HG02571 (cell line): Measurements from ENCODE around the gene GDI2.

Experiments used
- ATAC-seq: cut with Tn5 transposase; IDR thresholded peaks from one replicate; pipeline ENCODE4 v1.9.1; 2021; ENCODE audit warnings: mild to moderate bottlenecking, moderate library complexity; ENCODE audit not compliant: unreplicated experiment

Gene GDI2

DNA sequence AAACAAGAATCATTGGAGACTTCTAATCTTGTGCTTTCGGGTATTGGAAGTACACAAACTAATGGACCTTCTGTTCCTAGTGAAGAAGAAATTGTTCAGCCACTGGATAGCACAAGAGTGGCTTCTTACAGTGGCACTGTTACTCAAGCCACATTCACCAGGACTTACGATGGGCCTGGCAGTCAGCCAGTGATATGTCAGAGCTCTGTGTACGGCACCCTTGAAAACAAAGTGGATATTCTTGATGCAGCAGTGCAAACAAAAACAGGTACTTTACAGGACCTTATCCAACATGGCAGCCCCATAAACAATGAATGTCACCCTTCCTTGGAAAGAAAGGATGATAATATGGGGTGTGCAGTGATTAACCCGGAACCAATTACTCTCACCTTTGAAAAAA lies 67.0 kb downstream of the GDI2 start:
- ATAC-seq = no peak

DNA sequence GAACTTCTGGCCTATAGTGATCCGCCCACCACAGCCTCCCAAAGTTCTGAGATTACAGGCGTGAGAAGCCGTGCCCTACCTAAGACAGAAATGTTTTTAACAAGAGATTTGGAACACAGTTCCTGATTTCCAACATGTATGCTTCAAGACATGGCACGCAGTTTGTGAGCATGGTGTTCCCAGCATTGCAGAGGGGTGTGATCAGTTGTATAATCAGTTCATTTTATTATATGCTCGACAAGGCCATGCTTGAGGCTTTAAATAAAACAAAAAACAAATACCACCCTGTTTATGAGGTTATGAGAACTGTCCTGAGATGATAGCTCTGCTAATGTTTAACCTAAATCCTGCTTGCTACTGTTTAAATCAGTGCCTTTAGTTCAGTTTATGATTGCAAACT lies 68.4 kb downstream of the GDI2 start:
- ATAC-seq = no peak

DNA sequence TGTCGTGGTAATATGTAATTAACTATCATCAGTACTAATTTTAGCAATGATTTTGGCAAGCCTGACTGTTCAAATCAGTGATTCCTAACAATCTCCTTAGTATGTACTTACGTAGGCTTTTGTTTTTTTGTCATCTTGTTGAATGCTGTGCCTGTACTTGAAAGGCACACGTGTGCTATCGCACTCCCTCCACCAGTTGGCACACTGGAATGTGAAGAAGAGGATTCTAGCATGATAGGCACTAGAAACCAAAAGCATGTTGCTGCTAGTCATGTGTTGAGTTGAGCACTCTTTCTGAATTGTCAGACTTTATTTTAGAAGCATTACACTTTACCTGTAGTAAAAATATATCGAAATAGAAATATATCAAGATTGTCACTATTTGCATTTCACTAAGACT lies 69.5 kb downstream of the GDI2 start:
- ATAC-seq = no peak

DNA sequence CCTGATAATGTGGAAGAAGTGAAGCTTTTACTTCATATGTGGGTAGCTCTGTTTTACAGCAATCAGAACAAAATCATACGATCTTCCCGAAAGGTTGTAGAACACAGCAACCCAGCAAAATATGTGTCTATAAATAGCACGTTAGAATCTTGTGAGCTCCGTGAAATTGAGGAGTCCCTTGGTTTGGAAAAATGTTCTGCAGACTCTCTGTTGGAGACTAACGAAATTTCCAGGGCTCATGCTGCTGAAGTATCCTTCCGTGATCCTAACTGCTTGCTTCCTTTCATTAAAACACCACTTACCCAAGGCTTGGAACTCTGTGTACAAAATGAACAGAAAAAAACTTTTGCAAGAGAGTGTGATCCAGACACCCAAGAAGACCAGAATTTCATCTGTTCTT lies 71.1 kb downstream of the GDI2 start:
- no peak for ATAC-seq

DNA sequence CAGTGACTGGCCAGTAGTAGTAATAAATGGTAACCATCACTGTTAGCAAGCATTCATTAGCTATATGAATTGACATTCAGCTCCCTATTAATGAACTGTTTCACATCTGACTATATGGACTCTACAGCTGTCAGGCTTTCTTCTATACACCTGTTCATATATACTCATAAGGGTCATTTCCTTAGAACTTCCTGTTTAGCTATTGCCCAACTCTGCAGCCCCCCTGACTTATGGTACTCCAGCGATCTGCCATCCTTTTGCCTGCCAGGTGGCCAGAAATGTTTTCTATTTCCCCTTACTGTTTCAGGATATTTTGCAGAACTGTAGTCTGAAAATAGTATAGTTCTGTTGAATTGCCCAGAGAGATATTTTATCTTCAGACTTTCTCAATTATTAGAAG lies 72.0 kb downstream of the GDI2 start:
- ATAC-seq = no peak

DNA sequence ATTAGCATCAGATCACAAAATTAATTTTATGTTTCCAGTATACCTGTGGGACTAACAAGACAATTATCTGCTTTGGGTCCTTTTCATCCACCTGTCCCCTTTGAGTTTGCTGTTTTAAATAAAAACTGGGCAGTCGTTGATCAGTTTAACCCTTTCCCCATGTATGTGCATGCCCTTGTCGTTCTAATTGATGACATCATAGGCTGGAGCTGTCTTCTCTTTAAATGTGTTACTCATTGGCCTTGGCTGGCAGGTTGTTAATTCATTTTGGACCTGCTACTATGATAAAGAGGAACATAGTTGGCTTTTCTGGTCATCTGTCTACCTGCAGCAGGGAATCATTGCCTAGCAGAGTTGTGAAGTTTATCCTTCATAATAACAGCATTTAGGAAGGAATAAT lies 74.8 kb downstream of the GDI2 start:
- ATAC-seq = no peak

DNA sequence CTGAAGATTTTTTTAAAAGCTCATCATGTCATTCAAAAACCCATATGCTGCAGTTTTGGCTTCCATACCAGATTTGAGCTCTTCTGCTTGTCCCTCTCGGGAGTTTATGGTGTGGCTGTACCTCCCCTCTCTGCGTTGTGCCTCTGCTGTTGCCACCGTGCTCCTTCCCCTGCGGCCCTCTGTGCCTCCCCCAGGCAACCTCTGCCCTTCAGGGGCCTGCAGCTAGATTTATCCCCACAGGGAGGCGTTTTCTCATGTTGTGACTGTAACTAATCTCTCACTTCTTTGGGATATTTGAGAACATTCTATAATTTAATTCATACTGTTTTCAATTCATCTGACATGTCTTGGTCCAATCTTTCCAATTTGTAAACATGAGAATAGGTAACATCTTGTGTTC lies 75.9 kb downstream of the GDI2 start:
- ATAC-seq = no peak

DNA sequence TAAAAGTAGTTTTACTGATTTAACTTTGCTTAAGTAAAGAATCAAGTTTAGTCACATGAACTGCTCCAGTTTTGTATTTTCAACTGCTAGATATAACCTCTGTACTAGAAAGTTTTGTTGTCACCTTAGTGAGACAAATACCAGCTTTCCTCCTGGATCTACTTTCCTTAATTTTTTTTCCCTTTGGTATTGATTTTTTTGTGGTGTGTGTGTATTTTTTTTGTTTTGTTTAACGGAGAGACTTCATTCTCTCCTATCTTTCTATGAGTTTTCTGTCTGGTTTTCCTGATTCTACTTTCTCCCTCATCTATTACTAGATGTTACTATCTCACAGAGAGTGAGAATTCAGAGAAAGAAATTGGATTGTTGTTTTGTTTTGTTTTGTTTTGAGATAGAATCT lies 76.6 kb downstream of the GDI2 start:
- ATAC-seq = no peak

DNA sequence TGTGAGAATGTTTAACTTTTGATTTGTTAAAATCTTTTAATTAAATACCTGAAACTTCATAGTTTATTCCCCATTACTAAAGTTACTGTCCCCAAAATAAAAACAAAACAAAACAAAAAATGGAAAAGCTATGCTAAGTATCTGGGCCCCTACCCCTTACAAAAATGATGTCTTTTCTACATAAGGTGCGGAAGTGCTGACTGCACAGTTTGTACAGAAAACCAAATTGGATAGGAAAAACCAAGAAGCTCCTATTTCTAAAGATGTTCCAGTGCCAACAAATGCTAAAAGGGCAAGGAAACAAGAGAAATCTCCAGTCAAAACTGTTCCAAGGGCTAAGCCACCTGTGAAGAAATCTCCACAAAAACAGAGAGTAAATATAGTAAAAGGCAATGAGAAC lies 78.1 kb downstream of the GDI2 start:
- ATAC-seq = no peak

DNA sequence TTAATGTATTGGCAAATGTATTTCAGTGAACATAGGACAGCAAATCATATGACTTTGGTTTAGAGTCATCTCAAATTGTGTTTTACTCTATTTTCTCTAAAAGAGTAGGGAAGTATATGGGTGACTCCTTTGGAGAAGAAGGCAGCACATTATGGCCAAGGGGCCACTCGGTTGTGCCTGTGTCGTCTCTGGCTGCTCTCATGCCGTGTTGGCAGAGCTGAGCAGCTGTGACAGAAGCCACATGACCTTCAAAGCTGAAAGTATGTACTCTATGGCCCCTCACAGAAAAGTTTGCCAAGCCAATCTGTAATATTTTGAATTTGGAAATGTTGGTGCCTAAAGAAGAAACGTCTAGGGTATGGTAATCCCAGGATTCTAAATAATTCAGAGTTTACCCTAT lies 81.1 kb downstream of the GDI2 start:
- ATAC-seq = no peak

DNA sequence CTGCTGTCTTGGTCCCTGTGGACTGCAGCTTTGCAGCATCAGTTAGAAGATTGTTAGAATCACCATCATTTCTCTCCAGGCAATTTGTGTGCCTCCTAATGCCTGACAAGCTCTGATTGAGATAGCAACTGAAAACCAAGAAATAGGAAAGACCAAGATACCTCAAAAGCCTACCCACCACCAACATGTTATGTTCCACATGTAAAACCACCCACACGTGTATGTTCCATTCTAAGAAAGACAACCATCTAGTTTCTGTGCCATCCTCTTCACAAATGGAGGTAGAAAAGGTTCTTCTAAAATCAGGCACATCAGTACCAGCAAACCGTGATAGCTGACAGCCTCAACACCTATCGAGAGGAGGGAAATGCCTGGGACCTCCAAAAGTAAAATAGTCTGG lies 81.7 kb downstream of the GDI2 start:
- ATAC-seq = no peak

DNA sequence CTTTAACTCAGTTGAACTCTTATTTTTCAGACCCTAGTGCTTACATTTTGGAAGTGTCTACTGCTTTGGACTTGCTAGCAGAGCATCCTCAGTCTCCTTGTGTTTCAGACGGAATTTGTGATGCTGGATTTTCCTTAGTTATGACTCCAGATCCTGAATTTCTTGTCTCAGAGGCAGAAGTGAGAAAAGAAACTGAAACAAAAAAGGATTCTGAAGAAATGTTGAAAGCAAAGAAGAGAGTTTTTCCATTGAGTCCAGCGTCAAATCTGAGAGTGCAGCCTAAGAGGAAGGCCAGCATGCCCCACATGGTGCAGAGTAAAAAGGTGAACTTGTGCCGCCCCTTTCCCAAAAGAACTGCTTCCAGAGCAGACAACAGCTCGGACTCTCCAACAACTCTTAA lies 82.5 kb downstream of the GDI2 start:
- ATAC-seq = no peak

DNA sequence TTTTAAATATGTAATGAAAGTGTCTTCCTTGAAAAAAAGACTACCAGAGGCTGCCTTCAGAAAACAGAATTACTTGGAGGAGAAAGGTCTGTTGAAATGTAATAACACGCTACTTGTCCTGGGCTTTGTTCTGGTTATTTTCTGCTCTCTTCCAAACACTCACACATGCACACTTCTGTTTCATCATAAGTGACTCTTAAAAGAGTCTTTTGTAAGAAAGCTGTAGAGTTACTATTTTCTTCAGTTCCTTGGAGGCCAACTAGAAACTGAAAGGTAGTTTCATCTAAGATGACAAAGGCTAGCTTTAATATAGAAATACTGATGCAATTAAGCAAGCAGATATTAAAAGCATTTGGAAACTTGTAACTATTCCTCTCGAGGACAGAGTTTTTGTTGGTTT lies 89.5 kb downstream of the GDI2 start:
- ATAC-seq = no peak

DNA sequence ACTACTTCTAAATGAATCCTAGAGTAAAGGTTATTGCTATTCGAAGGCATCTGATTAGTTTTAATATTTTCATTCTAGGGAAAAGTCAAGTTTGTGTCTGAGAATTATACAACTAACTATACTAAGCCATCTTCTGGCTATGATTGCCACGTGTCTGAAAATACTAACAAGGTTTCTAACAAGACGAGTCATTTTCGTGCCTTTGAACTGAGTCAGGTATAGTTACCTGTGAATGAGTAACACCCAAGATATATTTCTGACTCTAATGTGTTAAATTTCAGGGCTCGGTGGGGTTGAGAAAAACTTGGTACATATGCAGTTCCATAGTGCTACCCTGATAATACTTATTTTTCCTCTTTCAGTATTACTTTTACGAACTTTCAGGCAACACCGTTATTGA lies 93.1 kb downstream of the GDI2 start:
- ATAC-seq = no peak

DNA sequence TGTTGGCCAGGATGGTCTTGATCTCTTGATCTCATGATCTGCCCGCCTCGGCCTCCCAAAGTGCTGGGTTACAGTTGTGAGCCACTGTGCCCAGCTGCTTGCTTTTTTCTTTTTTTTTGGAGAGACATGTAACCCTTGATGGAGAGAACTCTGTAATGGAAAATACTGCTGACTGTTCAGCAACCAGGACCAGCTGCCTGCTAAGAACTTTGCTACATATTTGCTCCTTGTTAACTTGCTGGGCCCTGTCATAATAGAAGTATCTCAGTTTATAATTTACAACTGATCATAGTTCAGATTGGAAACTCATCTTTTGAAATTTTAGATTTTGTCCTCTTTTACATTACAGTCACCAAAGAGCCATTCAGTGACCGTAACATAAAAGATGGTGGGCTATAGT lies 93.7 kb downstream of the GDI2 start:
- ATAC-seq = no peak
